ENCODE measurements around the gene PRKCZ. TPM values are rescaled to one million over a fixed set of nuclear protein-coding genes. Genes with fewer than 3 reads are reported as not detected.
"Not testable (repeated sequence)": the region's sequence is repeated elsewhere in the genome, so short reads cannot be mapped to it uniquely, and the experiment has no call there.

The PRKCZ gene
- total RNA-seq, 6 experiments from 2014 or later = 0.55 to 1.4 (median 0.95) TPM

GRCh38 chr1:2090216-2090890 lies 40.1 kb downstream of the PRKCZ start:
- peaks cover 10% of the 10 kb centered on the region; the same call in 1 of the 2 replicates for H3K4me1 Mint-ChIP-seq (ENCODE audit: low read depth)
- no peak overlapping the region for H3K27ac Mint-ChIP-seq
- no peaks in the 10 kb centered on the region for H3K9me3 Mint-ChIP-seq
- TF ChIP-seq CTCF (IDR thresholded peaks at IDR 0.05) = no peak
- H3K27me3 Mint-ChIP-seq (ENCODE audit: insufficient read depth) = peaks cover 45% of the 10 kb centered on the region
- no peak for DNase-seq
- H3K36me3 Mint-ChIP-seq (ENCODE audit: low read depth) = no peaks in the 10 kb centered on the region
- no peak overlapping the region for H3K4me3 Mint-ChIP-seq

- no peak for DNase-seq
- H3K27ac Mint-ChIP-seq = no peak overlapping the region
- H3K9me3 Mint-ChIP-seq = no peaks in the 10 kb centered on the region; the same call in 1 of the 2 replicates
- no peak overlapping the region for H3K4me3 Mint-ChIP-seq
- no peaks in the 10 kb centered on the region for H3K36me3 Mint-ChIP-seq (ENCODE audit: low read depth)
- peaks cover 10% of the 10 kb centered on the region; the same call in 1 of the 2 replicates for H3K4me1 Mint-ChIP-seq (ENCODE audit: low read depth)
- H3K27me3 Mint-ChIP-seq (ENCODE audit: insufficient read depth) = peaks cover 38% of the 10 kb centered on the region
- peak; percentile 65; the same call in 1 of the 2 replicates for TF ChIP-seq CTCF (IDR thresholded peaks at IDR 0.05)
Measured at GRCh38 chr1:2091611-2092604, 41.7 kb downstream of the PRKCZ start.

GRCh38 chr1:2093055-2093454 lies 42.8 kb downstream of the PRKCZ start:
- TF ChIP-seq CTCF (IDR thresholded peaks at IDR 0.05) = 0 out of 2 replicates have a peak, but pooled peaks have one; percentile 12
- H3K27me3 Mint-ChIP-seq (ENCODE audit: insufficient read depth) = peaks cover 33% of the 10 kb centered on the region
- no peak overlapping the region for H3K4me3 Mint-ChIP-seq

DNA sequence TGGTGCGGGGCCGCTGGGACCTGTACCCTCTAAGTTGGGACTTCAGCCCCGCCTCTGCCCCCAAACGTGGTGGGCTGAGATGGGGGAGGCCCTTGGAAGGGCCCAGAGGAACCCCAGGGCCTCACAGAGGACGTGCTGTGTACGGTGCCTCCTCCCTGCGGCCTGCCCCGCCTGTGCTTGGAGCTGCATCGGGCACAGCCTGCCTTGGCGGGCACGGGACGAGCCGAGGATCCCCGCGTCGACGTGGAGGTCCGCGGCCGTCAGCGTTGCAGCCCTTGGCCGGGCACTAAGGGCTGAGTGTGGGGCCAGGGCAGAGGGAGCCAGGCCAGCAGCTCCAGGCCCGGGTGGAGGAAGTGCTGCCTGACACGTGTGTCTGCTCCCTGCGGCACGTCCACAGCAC lies 43.4 kb downstream of the PRKCZ start:
- Mint-ChIP-seq H3K9me3 (peaks cover 9% of the 10 kb centered on the region), H3K4me3 (no peak overlapping the region), H3K27ac (no peak overlapping the region), H3K27me3 (ENCODE audit: insufficient read depth) (peaks cover 30% of the 10 kb centered on the region), H3K4me1 (ENCODE audit: low read depth) (peaks cover 5% of the 10 kb centered on the region; the same call in 1 of the 2 replicates), H3K36me3 (ENCODE audit: low read depth) (peaks cover 5% of the 10 kb centered on the region; the same call in 1 of the 2 replicates)
- TF ChIP-seq CTCF (IDR thresholded peaks at IDR 0.05) = no peak
- no peak for DNase-seq

More at GRCh38 chr1:2093055-2093454, 42.8 kb downstream of the PRKCZ start:
- H3K9me3 Mint-ChIP-seq = peaks cover 5% of the 10 kb centered on the region
- peaks cover 5% of the 10 kb centered on the region; the same call in 1 of the 2 replicates for H3K36me3 Mint-ChIP-seq (ENCODE audit: low read depth)
- H3K27ac Mint-ChIP-seq = no peak overlapping the region
- peaks cover 10% of the 10 kb centered on the region; the same call in 1 of the 2 replicates for H3K4me1 Mint-ChIP-seq (ENCODE audit: low read depth)
- DNase-seq = no peak

GRCh38 chr1:2094269-2095158 lies 44.3 kb downstream of the PRKCZ start:
- not testable (repeated sequence) for H3K36me3 Mint-ChIP-seq (ENCODE audit: low read depth); DNase-seq; H3K4me1 Mint-ChIP-seq (ENCODE audit: low read depth); H3K27ac Mint-ChIP-seq; H3K4me3 Mint-ChIP-seq
- Mint-ChIP-seq H3K9me3 (peaks cover 12% of the 10 kb centered on the region), H3K27me3 (ENCODE audit: insufficient read depth) (peaks cover 26% of the 10 kb centered on the region)

All from HFFc6 (cell line).